Measurements from ENCODE around the gene CDH4.

- TF ChIP-seq AEBP2 (tag by site-specific recombination; IDR thresholded peaks at IDR 0.05; ENCODE audit: borderline replicate concordance): no peak
- no peak for TF ChIP-seq CTCF (tag by site-specific recombination; IDR thresholded peaks at IDR 0.05)
- TF ChIP-seq ZNF639 (tag by site-specific recombination; IDR thresholded peaks at IDR 0.05): no peak
- TF ChIP-seq REPIN1 (tag by site-specific recombination; IDR thresholded peaks at IDR 0.05; ENCODE audit: low read depth): no peak
- TF ChIP-seq ZBTB8A (tag by site-specific recombination; IDR thresholded peaks at IDR 0.05): no peak
- TF ChIP-seq ZNF138 (tag by site-specific recombination; IDR thresholded peaks at IDR 0.05; ENCODE audit: borderline replicate concordance): no peak
- no peak for TF ChIP-seq TSHZ1 (tag by site-specific recombination; IDR thresholded peaks at IDR 0.05; ENCODE audit: borderline replicate concordance)
- TF ChIP-seq ZNF776 (tag by site-specific recombination; IDR thresholded peaks at IDR 0.05; ENCODE audit: borderline replicate concordance): no peak
- TF ChIP-seq ZNF830 (tag by site-specific recombination; IDR thresholded peaks at IDR 0.05; ENCODE audit: low read depth): no peak
- no peak for TF ChIP-seq ZBTB48 (tag by site-specific recombination; IDR thresholded peaks at IDR 0.05)
- TF ChIP-seq ZNF24 (tag by site-specific recombination; IDR thresholded peaks at IDR 0.05): no peak
- no peak for TF ChIP-seq ZNF624 (tag by site-specific recombination; IDR thresholded peaks at IDR 0.05)
These were observed 581.9 kb downstream of the CDH4 start for GRCh38 chr20:61833807-61834610.
